ENCODE measurements around the gene TOGARAM2.
A peak's percentile ranks its signal among the peaks of the same experiment; 100 is the strongest.

TOGARAM2 gene

GRCh38 chr2:29000481-29000880 lies 19.4 kb downstream of the TOGARAM2 start:
- DNase-seq, result no peak

GRCh38 chr2:29000956-29001355 lies 19.9 kb downstream of the TOGARAM2 start:
- DNase-seq, result no peak

GRCh38 chr2:29001806-29002205 lies 20.7 kb downstream of the TOGARAM2 start:
- DNase-seq, result no peak

- no peak for DNase-seq
Measured at GRCh38 chr2:29004755-29005154, 23.7 kb downstream of the TOGARAM2 start.

GRCh38 chr2:29005331-29005730 lies 24.2 kb downstream of the TOGARAM2 start:
- no peak for DNase-seq

- no peak for DNase-seq
Measured at GRCh38 chr2:29006092-29006979, 25.2 kb downstream of the TOGARAM2 start.

GRCh38 chr2:29006980-29007301 lies 25.8 kb downstream of the TOGARAM2 start:
- DNase-seq, result no peak

GRCh38 chr2:29009270-29009669 lies 28.2 kb downstream of the TOGARAM2 start:
- DNase-seq, result no peak

- no peak for DNase-seq
Measured at GRCh38 chr2:29009711-29010677, 28.9 kb downstream of the TOGARAM2 start.

- DNase-seq, result no peak
Measured at GRCh38 chr2:29010946-29011345, 29.8 kb downstream of the TOGARAM2 start.

- peak in 1 of 2 experiments; percentile 12 for DNase-seq
Measured at GRCh38 chr2:29011418-29012060, 30.4 kb downstream of the TOGARAM2 start.

GRCh38 chr2:29012211-29012681 lies 31.1 kb downstream of the TOGARAM2 start:
- DNase-seq, result no peak

GRCh38 chr2:29013057-29013780 lies 32.1 kb downstream of the TOGARAM2 start:
- DNase-seq, result no peak

GRCh38 chr2:29014331-29014730 lies 33.2 kb downstream of the TOGARAM2 start:
- no peak for DNase-seq

GRCh38 chr2:29014811-29015421 lies 33.8 kb downstream of the TOGARAM2 start:
- DNase-seq, result no peak

GRCh38 chr2:29015701-29016470 lies 34.8 kb downstream of the TOGARAM2 start:
- DNase-seq, result peak; percentile 40 to 50

- DNase-seq, result no peak
Measured at GRCh38 chr2:29016504-29016903, 35.4 kb downstream of the TOGARAM2 start.

- no peak for DNase-seq
Measured at GRCh38 chr2:29017716-29018435, 36.8 kb downstream of the TOGARAM2 start.

- no peak for DNase-seq
Measured at GRCh38 chr2:29021886-29022285, 40.8 kb downstream of the TOGARAM2 start.

- DNase-seq, result no peak
Measured at GRCh38 chr2:29022679-29023078, 41.6 kb downstream of the TOGARAM2 start.
